Trophoblast cell (in vitro differentiated cells and primary cell): ENCODE measurements around the gene ID1.
"Not testable (repeated sequence)": the region's sequence is repeated elsewhere in the genome, so short reads cannot be mapped to it uniquely, and the experiment has no call there.

Source experiments
- DNase-seq, 2 donors: peaks; one replicate each; pipeline ENCODE4 v3.0.0-alpha.2; 2016
- H2AFZ ChIP-seq: 2 replicates; pipeline ENCODE4 v1.6.1; 2013; ENCODE audit warnings: low read length, moderate library complexity, mild to moderate bottlenecking; ENCODE audit not compliant: insufficient read depth, poor library complexity
- H2AK5ac ChIP-seq: 2 replicates; pipeline ENCODE4 v1.6.1; 2013; ENCODE audit warnings: mild to moderate bottlenecking, low read length
- H2BK120ac ChIP-seq: 2 replicates; pipeline ENCODE4 v1.6.1; 2013; ENCODE audit warnings: low read length, mild to moderate bottlenecking, moderate library complexity; ENCODE audit not compliant: insufficient read depth, poor library complexity
- H2BK12ac ChIP-seq: 2 replicates; pipeline ENCODE4 v1.6.1; 2013; ENCODE audit warnings: mild to moderate bottlenecking, low read length, moderate library complexity
- H2BK5ac ChIP-seq: 2 replicates; pipeline ENCODE4 v1.6.1; 2013; ENCODE audit warnings: low read length, low read depth, moderate library complexity, mild to moderate bottlenecking; ENCODE audit not compliant: poor library complexity
- H3K14ac ChIP-seq: 2 replicates; pipeline ENCODE4 v1.6.1; 2013; ENCODE audit warnings: mild to moderate bottlenecking, low read length
- H3K18ac ChIP-seq: 2 replicates; pipeline ENCODE4 v1.6.1; 2013; ENCODE audit warnings: mild to moderate bottlenecking, low read length
- H3K23ac ChIP-seq: 2 replicates; pipeline ENCODE4 v1.6.1; 2013; ENCODE audit warnings: low read length
- H3K27ac ChIP-seq: 2 replicates; pipeline ENCODE4 v1.5.1; 2013; ENCODE audit warnings: low read depth, mild to moderate bottlenecking, inconsistent platforms, low read length, moderate library complexity
- H3K27me3 ChIP-seq: 2 replicates; pipeline ENCODE4 v1.6.1; 2013; ENCODE audit warnings: inconsistent platforms, mild to moderate bottlenecking, low read length, moderate library complexity; ENCODE audit not compliant: insufficient read depth
- H3K36me3 ChIP-seq, 2 experiments: 1 replicate in 1 of 2; 2 replicates in 1 of 2; pipeline ENCODE4 v1.6.1; 2013; ENCODE audit warnings: low read length in 2 of 2, mild to moderate bottlenecking in 2 of 2, moderate library complexity in 1 of 2; ENCODE audit not compliant: insufficient read depth in 2 of 2, control insufficient read depth in 1 of 2
- H3K4ac ChIP-seq: 2 replicates; pipeline ENCODE4 v1.6.1; 2013; ENCODE audit warnings: low read depth, mild to moderate bottlenecking, low read length, moderate library complexity
- H3K4me1 ChIP-seq, 2 experiments: 1 replicate in 1 of 2; 2 replicates in 1 of 2; pipeline ENCODE4 v1.6.1; 2013; ENCODE audit warnings: low read length in 2 of 2, mild to moderate bottlenecking in 2 of 2, moderate library complexity in 1 of 2; ENCODE audit not compliant: insufficient read depth in 2 of 2, control insufficient read depth in 1 of 2
- H3K4me2 ChIP-seq: 2 replicates; pipeline ENCODE4 v1.6.1; 2013; ENCODE audit warnings: inconsistent platforms, mild to moderate bottlenecking, low read length, moderate library complexity
- H3K4me3 ChIP-seq: 2 replicates; pipeline ENCODE4 v1.5.1; 2013; ENCODE audit warnings: mild to moderate bottlenecking, low read depth, low read length, inconsistent platforms
- H3K79me1 ChIP-seq: one replicate; pipeline ENCODE4 v1.6.1; 2013; ENCODE audit warnings: low read length
- H3K79me2 ChIP-seq: 2 replicates; pipeline ENCODE4 v1.6.1; 2013; ENCODE audit warnings: low read length, mild to moderate bottlenecking; ENCODE audit not compliant: control insufficient read depth, insufficient read depth, poor library complexity
- H3K9ac ChIP-seq: 2 replicates; pipeline ENCODE4 v1.6.1; 2013; ENCODE audit warnings: mild to moderate bottlenecking, low read length
- H3K9me3 ChIP-seq: 2 replicates; pipeline ENCODE4 v1.6.1; 2013; ENCODE audit warnings: low read depth, mild to moderate bottlenecking, control low read depth, inconsistent platforms, low read length; ENCODE audit not compliant: insufficient read depth
- H4K12ac ChIP-seq: 2 replicates; pipeline ENCODE4 v1.6.1; 2013; ENCODE audit warnings: low read depth, mild to moderate bottlenecking, low read length, moderate library complexity
- H4K8ac ChIP-seq: 2 replicates; pipeline ENCODE4 v1.6.1; 2013; ENCODE audit warnings: low read depth, mild to moderate bottlenecking, low read length, moderate library complexity
- H4K91ac ChIP-seq: one replicate; pipeline ENCODE4 v1.6.1; 2013; ENCODE audit warnings: low read depth, mild to moderate bottlenecking, low read length, moderate library complexity
- WGBS: extraction: QIAGEN DNeasy Blood & Tissue Kit; methylation state at CpG from one replicate; pipeline ENCODE4 v1.1.7; 2013; ENCODE audit warnings: missing lambda C conversion rate; ENCODE audit not compliant: insufficient read length, insufficient coverage; ENCODE audit errors: extremely low coverage; 5-methylcytosine and 5-hydroxymethylcytosine counted together

Gene ID1

GRCh38 chr20:31579941-31580651, 25.0 kb upstream of the ID1 start:
- H2AFZ ChIP-seq, H4K8ac ChIP-seq, H2BK120ac ChIP-seq, DNase-seq, H3K14ac ChIP-seq, H3K4me3 ChIP-seq, H3K4ac ChIP-seq, H3K36me3 ChIP-seq, H3K9ac ChIP-seq, H3K9me3 ChIP-seq, H3K23ac ChIP-seq, H3K27me3 ChIP-seq, H4K12ac ChIP-seq, H3K4me2 ChIP-seq, H3K79me2 ChIP-seq: not testable (repeated sequence)
- Histone ChIP-seq H3K27ac (peak overlapping the region; percentile 39), H2BK12ac (peak overlapping the region; percentile 78), H3K79me1 (peaks cover 27% of the 10 kb centered on the region), H2AK5ac (peak overlapping the region; percentile 78), H2BK5ac (peak overlapping the region; percentile 9), H3K4me1 (peaks cover 9 to 19% of the 10 kb centered on the region in 2 experiments), H4K91ac (peak overlapping the region; percentile 63), H3K18ac (peak overlapping the region; percentile 44)
- WGBS, result no CpG with 5 or more reads among the region's 17 CpGs

- DNase-seq, result no peak
- H3K23ac ChIP-seq, result no peak overlapping the region
- H3K27ac ChIP-seq, result peak overlapping the region; percentile 39
- H3K79me1 ChIP-seq, result peaks cover 27% of the 10 kb centered on the region
- H2AK5ac ChIP-seq, result no peak overlapping the region
- H3K4me2 ChIP-seq, result no peak overlapping the region
- no peak overlapping the region for H3K4me3 ChIP-seq
- no CpG with 5 or more reads among the region's 7 CpGs for WGBS
- peak overlapping the region; percentile 32 for H2BK12ac ChIP-seq
- H3K79me2 ChIP-seq, result no peaks in the 10 kb centered on the region
- H3K9me3 ChIP-seq, result peaks cover 3% of the 10 kb centered on the region
- no peak overlapping the region for H3K18ac ChIP-seq
- no peak overlapping the region for H3K4ac ChIP-seq
- H3K9ac ChIP-seq, result no peak overlapping the region
- no peak overlapping the region for H2AFZ ChIP-seq
- H4K12ac ChIP-seq, result no peak overlapping the region
- H3K4me1 ChIP-seq, result peaks cover 9 to 21% of the 10 kb centered on the region in 2 experiments
- peak overlapping the region; percentile 47 for H2BK5ac ChIP-seq
- peak overlapping the region; percentile 41 for H2BK120ac ChIP-seq
- no peaks in the 10 kb centered on the region for H3K27me3 ChIP-seq
- H3K36me3 ChIP-seq, result peaks cover 0 to 4% of the 10 kb centered on the region in 2 experiments
- H3K14ac ChIP-seq, result no peak overlapping the region
- H4K8ac ChIP-seq, result no peak overlapping the region
- H4K91ac ChIP-seq, result peak overlapping the region; percentile 53
These were observed 24.4 kb upstream of the ID1 start for GRCh38 chr20:31580706-31581105.

GRCh38 chr20:31581391-31581790, 23.7 kb upstream of the ID1 start:
- Histone ChIP-seq H3K23ac (no peak overlapping the region), H3K79me1 (peaks cover 25% of the 10 kb centered on the region), H3K36me3 (peaks cover 0 to 4% of the 10 kb centered on the region in 2 experiments), H3K9me3 (peaks cover 3% of the 10 kb centered on the region), H3K27ac (no peak overlapping the region), H2BK12ac (peak overlapping the region; percentile 78), H4K91ac (peak overlapping the region; percentile 70), H3K18ac (peak overlapping the region; percentile 10), H3K14ac (peak overlapping the region; percentile 22), H3K4me3 (no peak overlapping the region), H4K12ac (no peak overlapping the region), H3K4me1 (peaks cover 9 to 19% of the 10 kb centered on the region in 2 experiments), H3K9ac (no peak overlapping the region), H2BK120ac (peak overlapping the region; percentile 23), H3K27me3 (no peaks in the 10 kb centered on the region), H3K4ac (no peak overlapping the region), H3K79me2 (no peaks in the 10 kb centered on the region), H3K4me2 (no peak overlapping the region), H2AK5ac (peak overlapping the region; percentile 75), H2BK5ac (peak overlapping the region; percentile 52), H2AFZ (peak overlapping the region; percentile 26), H4K8ac (no peak overlapping the region)
- WGBS, result no CpG with 5 or more reads among the region's 13 CpGs
- DNase-seq, result no peak

GRCh38 chr20:31587545-31588389, 17.3 kb upstream of the ID1 start:
- Histone ChIP-seq H3K9ac (peak overlapping the region; percentile 57), H3K27me3 (no peaks in the 10 kb centered on the region), H4K8ac (peak overlapping the region; percentile 93), H3K23ac (no peak overlapping the region), H2BK120ac (peak overlapping the region; percentile 99), H3K36me3 (no peaks in the 10 kb centered on the region), H3K79me2 (peaks cover 3% of the 10 kb centered on the region), H2AK5ac (peak overlapping the region; percentile 94), H4K12ac (peak overlapping the region; percentile 82), H3K14ac (peak overlapping the region; percentile 94), H3K9me3 (no peaks in the 10 kb centered on the region), H2BK12ac (peak overlapping the region; percentile 96), H4K91ac (peak overlapping the region; percentile 98), H2BK5ac (peak overlapping the region; percentile 95), H3K4me2 (peak overlapping the region; percentile 55), H2AFZ (peak overlapping the region; percentile 85), H3K18ac (peak overlapping the region; percentile 94), H3K4me1 (peaks cover 10 to 24% of the 10 kb centered on the region in 2 experiments), H3K79me1 (peaks cover 40% of the 10 kb centered on the region), H3K4ac (peak overlapping the region; percentile 88), H3K27ac (peak overlapping the region; percentile 88), H3K4me3 (peak overlapping the region; percentile 42)
- peak; percentile 84 to 88 for DNase-seq
- WGBS, result no CpG with 5 or more reads among the region's 76 CpGs
